NCI-H1417 treated with DMSO at 0.1 percent for 48 hours (cell line): ENCODE results near the gene PLEKHO2.
"Not testable (repeated sequence)": the region's sequence is repeated elsewhere in the genome, so short reads cannot be mapped to it uniquely, and the experiment has no call there.

Experiments used
- DNase-seq: peaks from one replicate; lab custom pipeline; 2025; lab: John Stamatoyannopoulos, UW

PLEKHO2 gene

GRCh38 chr15:64841344-64842095 is at the start of gene PLEKHO2:
Gene PLEKHO2, plus strand, starts transcription at chr15:64841915. Its CDS starts 102 bp downstream, at chr15:64842017.
- peak; percentile 65 for DNase-seq

DNA sequence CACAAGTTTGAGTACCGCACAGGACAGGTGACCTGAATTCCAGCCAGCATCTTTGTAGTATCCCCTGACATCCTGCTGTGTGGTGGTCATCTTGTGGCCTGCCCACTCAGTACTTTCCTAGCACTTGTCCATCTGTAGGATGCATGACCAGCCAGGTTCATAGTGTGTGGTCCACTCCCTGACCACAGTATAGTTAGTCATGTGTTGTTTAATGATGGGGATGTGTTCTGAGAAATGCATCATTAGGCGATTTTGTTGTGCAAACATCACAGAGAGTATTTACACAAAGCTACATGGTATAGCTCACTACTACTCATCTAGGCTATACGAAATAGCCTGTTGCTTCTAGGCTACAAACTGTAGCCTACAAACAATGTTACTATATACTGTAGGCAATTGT is 49.4 kb upstream of the PLEKHO2 start:
- no peak for DNase-seq

DNA sequence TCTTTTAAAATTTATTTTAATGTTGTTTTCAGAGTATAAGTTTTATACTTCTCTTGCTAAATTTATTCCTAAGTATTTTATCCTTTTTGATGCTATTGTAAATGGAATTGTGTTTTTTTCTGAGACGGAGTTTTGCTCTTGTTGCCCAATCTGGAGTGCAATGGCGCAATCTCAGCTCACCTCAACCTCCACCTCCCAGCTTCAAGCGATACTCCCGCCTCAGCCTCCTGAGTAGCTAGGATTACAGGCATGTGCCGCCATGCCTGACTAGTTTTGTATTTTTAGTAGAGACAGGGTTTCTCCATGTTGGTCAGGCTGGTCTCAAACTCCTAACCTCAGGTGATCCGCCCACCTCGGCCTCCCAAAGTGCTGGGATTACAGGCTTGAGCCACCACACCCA is 46.4 kb upstream of the PLEKHO2 start:
- not testable (repeated sequence) for DNase-seq

GRCh38 chr15:64795921-64796320 is 45.8 kb upstream of the PLEKHO2 start:
- DNase-seq = not testable (repeated sequence)

GRCh38 chr15:64798905-64799304 is 42.8 kb upstream of the PLEKHO2 start:
- not testable (repeated sequence) for DNase-seq

GRCh38 chr15:64800476-64800875 is 41.2 kb upstream of the PLEKHO2 start:
- no peak for DNase-seq

- DNase-seq = no peak
Observed at GRCh38 chr15:64803526-64803925, 38.2 kb upstream of the PLEKHO2 start.

DNA sequence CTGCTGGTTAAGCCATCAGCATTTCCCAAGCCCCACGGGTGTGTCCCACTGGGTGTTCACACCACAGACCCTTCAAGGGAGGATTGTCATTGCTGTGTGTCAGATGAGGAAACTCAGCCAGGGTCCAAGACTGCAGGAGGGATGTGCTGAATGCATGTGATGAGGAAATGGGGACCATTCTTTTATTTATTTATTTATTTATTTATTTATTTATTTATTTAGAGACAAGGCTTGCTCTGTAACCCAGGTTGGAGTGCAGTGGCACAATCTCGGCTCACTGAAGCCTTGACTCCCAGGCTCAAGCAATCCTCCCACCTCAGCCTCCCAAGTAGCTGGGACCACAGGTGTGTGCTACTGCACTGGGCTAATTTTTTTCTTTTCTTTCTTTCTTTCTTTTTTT is 37.1 kb upstream of the PLEKHO2 start:
- no peak for DNase-seq

DNA sequence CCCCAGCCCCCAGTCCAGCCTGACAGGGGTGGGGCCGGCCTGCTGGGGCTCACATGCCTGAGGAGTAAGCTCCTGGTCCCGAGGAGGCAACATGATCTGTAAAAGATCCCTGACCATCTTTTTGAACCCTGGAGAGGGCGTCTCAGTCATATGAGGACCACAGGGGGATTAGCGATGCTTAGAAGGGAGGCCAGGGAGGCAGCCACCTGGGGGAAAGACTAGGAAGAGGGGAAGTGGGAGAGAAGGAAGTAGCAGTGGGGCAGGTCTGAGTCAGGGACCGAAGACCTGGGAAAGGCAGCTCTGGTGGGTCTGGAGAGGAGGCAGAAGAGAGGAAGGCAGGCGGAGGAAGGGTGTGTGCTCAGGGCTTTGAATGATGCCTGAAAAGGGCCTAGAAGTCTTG is 35.2 kb upstream of the PLEKHO2 start:
- no peak for DNase-seq

DNA sequence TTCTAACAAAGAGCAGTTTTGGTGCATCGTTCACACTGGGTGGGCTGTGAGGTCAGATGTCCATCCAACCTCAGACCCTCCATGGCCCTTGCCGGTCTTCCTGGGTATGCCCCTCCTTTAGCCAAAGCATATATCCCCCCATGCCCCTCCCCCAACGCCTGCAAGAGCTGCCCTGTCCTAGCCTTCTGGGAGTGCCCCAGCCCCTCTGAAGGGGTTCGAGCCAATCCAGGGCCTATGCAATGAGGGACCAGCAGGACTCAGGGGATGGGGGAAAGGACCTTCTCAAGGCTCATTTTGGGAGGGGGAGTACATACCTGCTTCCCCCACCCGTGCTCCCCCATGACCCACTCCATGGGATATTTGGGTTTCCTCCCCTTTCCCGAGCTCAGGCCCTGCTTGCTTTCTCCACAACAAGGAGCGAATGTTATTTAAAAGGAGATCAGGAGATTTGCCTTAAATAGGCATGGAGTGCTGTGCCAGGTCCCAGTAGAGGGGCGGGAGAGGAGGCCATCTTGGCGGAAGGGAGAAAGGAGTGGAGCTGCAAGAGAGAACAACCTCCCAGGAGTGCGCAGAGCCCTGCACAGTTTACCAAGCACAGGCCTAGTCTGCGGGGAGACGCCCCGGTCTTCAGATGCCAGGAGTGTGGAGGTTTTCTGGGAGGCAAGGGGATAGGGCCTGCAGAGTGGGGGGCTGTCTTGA is 34.5 kb upstream of the PLEKHO2 start:
- DNase-seq = no peak

DNA sequence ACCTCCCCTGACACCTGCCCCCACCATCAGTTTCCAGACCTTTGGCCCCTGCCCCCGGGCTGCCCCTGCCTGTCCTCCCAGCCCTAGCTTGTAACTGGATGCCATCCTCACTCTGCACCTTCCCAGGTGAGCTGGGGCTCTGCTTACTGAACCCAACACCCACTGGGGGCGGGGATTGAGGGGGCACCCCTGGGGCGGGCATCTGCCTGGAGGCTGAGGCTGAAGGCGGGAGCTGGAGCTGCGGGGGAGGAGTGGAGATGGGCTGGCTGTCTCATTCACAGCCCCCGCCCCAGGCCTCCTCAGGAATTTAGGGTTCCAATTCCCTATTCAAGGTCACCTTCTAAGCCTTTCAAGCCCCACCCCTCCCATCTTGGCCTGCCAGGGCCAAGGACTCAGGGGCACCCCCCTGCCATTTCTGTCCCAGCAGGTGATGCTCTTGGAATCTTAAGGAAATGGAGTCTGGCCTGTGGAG is 33.9 kb upstream of the PLEKHO2 start:
- no peak for DNase-seq

DNA sequence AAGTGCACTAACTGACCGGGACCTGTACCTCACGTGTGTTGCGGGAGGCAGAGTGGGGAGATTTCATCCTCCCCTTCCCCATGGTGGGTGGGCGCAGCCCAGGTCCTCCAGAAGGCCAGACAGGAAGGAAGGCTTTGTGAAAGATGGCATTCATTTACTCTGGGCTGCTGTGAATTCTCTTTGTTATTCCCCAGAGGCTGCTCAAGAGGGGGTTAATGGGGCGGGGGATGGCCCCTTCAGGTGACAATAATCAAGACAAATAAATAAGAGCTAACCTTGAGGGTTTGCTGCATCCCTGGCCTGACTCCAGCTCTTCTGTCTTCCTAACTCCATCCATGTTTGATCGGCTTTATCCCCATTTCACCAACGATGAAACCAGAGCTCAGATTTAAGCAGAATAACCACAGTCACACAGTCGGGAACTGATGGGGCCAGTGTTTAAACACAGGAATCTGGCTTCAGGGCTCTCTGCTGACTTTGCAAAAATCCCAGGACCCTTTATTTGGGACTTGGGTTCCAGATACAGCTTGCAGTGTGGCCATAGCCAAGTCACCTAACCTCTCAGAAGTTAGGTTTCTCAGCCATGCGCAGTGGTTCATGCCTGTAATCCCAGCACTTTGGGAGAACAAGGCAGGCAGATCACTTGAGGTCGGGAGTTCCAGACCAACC is 32.8 kb upstream of the PLEKHO2 start:
- no peak for DNase-seq

DNA sequence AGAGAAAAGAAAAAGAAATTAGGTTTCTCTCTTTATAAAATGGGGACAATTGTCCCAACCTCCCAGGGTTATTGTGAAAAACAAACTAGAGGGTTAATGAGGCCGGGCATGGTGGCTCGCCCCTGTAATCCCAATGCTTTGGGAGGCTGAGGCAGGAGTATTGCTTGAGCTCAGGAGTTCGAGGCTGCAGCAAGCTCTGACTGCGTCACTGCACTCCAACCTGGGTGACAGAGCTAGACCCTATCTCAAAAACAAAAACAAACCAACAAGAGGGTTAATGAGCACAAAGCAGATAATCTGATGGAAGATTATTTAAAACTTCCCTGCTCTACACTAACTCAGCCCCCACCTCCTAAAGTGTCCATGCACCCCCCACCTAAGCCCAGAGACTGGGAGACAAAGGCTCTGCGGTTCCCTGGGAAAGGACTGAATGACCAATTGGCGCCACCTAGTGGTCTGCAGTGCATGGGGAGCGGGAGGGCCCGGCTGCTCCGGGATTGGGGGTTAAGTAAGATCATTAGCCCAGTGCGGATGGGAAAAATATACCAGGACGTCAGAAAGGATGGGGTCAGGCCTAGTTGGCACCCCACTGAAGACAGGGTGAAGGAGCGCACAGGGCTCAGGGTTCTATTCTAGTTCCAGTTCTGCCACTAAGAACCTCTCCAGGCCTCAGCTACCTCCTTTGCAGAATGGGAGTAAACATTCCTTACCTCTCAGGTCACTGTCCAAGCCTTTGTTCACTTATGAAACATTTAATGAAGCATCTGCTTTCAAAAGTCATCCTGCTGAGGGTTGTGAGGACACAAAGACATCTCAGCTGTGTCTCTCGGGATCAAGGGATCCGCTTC is 31.8 kb upstream of the PLEKHO2 start:
- DNase-seq = peak; percentile 60

GRCh38 chr15:64810497-64811326 is 31.0 kb upstream of the PLEKHO2 start:
- DNase-seq = no peak

- DNase-seq = no peak
Observed at GRCh38 chr15:64813075-64813474, 28.6 kb upstream of the PLEKHO2 start.

GRCh38 chr15:64814283-64814682 is 27.4 kb upstream of the PLEKHO2 start:
- DNase-seq = not testable (repeated sequence)

DNA sequence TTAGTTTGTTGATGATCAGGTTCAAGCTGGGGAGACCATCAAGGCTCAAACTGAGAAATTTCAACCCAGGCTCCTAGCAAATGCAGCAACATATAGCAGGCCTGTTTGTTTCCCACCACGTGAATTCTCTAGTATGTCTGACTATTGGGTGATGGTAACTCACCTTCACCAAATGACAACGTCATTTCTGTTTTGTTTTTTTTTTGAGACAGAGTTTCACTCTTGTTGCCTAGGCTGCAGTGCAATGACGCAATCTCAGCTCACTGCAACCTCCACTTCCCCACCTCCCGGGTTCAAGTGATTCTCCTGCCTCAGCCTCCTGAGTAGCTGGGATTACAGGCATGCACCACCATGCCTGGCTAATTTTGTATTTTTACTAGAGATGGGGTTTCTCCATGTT is 26.8 kb upstream of the PLEKHO2 start:
- DNase-seq = not testable (repeated sequence)

GRCh38 chr15:64816452-64816851 is 25.3 kb upstream of the PLEKHO2 start:
- no peak for DNase-seq

- no peak for DNase-seq
Observed at GRCh38 chr15:64824929-64825430, 16.7 kb upstream of the PLEKHO2 start.

DNA sequence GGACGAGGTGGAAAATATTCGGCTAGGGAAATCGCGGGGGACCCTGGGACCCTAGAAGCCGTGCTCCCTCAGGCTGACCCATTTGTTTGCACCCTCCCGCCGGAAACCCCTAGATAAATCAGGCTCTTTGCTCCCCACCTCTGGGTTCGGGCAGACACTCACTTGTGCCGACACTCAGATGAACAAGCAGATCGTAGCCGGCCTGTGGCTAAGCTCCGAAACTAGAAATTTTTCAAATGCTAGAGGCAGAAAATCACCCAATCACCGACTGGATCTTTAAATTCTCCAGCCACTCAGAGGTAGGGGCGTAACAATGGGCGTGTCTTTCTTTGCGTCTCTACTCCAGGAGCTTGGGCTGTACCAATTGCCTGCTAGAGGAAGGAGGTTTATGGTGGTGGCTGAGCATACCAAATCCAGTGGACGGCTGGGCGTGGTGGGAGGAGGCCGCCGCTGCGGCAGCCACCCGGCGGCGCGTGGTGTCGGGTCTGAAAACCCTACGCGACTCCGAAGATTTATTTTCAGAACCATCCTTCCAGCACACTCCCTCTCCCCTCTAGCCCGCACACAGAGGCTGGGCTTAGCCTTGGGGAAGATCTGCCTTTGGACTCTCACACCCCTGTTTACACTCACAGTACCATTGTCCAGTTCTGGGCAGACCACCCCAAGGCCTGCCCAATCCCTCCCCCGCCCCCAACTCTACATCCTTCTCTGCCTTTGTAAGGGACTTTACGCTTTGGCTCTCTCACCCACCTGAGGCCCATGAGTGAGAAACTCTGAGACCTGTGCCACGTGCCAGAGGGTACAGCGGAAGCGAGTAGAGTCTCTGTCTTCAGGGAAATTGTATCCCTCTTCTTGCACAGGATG is 16.1 kb upstream of the PLEKHO2 start, which contains the start of gene PIF1:
Gene PIF1 (minus strand): TSS at position 217 of the 864 bp plus-strand sequence. CDS start 1,312 bp downstream, outside the sequence.
- DNase-seq = peak; percentile 97
